SU-DHL-6 (cell line): ENCODE measurements around the gene TNFAIP8.

Experiments
- EZH2phosphoT487 ChIP-seq: fragments of 200-600 bp; sonication (generic), shearing (Covaris generic); conservative IDR thresholded peaks from 2 replicates; pipeline ENCODE4 v1.6.1; 2018; ENCODE audit warnings: mild to moderate bottlenecking, antibody characterized with exemption, low read length, moderate library complexity, mixed read lengths
- TF ChIP-seq, protein P1 (sequence below): fragments of 200-600 bp; sonication (generic); IDR thresholded peaks from one replicate; pipeline ENCODE4 v1.5.1; 2017; ENCODE audit warnings: antibody characterized with exemption, mild to moderate bottlenecking, low read length, moderate library complexity; ENCODE audit not compliant: insufficient read depth, poor library complexity, severe bottlenecking

DNA sequence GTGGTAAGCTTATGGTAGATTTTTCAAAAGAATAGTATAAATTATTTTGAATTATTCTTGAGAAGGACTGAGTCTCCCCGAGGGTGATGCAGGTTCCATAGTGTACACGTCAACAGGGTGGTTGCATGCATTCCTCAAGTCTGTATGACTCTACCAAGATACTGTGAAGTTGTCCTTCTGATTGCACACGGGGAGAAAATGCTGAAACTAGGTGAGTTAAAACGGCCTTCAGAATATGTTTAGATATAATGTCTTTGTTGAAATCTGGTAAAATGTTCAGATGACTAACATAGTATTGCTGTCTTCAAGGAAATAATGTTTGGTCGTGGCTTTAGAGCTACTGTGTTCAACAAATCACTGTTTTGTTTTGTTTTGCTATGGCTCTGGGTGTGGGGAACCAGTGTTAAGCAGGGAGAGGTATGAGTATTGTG lies 22.4 kb upstream of the TNFAIP8 start:
- TF ChIP-seq, protein P1, sequence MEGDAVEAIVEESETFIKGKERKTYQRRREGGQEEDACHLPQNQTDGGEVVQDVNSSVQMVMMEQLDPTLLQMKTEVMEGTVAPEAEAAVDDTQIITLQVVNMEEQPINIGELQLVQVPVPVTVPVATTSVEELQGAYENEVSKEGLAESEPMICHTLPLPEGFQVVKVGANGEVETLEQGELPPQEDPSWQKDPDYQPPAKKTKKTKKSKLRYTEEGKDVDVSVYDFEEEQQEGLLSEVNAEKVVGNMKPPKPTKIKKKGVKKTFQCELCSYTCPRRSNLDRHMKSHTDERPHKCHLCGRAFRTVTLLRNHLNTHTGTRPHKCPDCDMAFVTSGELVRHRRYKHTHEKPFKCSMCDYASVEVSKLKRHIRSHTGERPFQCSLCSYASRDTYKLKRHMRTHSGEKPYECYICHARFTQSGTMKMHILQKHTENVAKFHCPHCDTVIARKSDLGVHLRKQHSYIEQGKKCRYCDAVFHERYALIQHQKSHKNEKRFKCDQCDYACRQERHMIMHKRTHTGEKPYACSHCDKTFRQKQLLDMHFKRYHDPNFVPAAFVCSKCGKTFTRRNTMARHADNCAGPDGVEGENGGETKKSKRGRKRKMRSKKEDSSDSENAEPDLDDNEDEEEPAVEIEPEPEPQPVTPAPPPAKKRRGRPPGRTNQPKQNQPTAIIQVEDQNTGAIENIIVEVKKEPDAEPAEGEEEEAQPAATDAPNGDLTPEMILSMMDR: no peak
- TF ChIP-seq EZH2phosphoT487: no peak
